Effector memory CD4-positive, alpha-beta T cell (primary cell): ENCODE data around the gene CRMP1.

ENCODE experiments used
- DNase-seq, 3 donors: peaks; one replicate each; pipeline ENCODE4 v3.0.0-alpha.2; 2020
- H3K27ac ChIP-seq: 2 replicates; pipeline ENCODE4 v1.7.0; 2013; ENCODE audit warnings: mild to moderate bottlenecking, low read length, moderate library complexity; ENCODE audit not compliant: insufficient read depth, poor library complexity, severe bottlenecking
- H3K27me3 ChIP-seq: replicated peaks from 2 replicates; pipeline ENCODE4 v1.7.0; 2013; ENCODE audit warnings: mild to moderate bottlenecking, low read length; ENCODE audit not compliant: insufficient read depth, control insufficient read depth, poor library complexity, severe bottlenecking
- H3K36me3 ChIP-seq: 2 replicates; pipeline ENCODE4 v1.7.0; 2013; ENCODE audit warnings: mild to moderate bottlenecking, low read length, moderate library complexity; ENCODE audit not compliant: control insufficient read depth, insufficient read depth
- H3K4me1 ChIP-seq: 2 replicates; pipeline ENCODE4 v1.7.0; 2013; ENCODE audit warnings: low read length, mild to moderate bottlenecking; ENCODE audit not compliant: control insufficient read depth, insufficient read depth, poor library complexity, severe bottlenecking
- H3K4me3 ChIP-seq: 2 replicates; pipeline ENCODE4 v1.7.0; 2013; ENCODE audit warnings: low read length, low read depth, mild to moderate bottlenecking; ENCODE audit not compliant: insufficient read depth, poor library complexity, severe bottlenecking
- H3K9me3 ChIP-seq: 2 replicates; pipeline ENCODE4 v1.7.0; 2013; ENCODE audit warnings: mild to moderate bottlenecking, low read length, moderate library complexity; ENCODE audit not compliant: control insufficient read depth

The CRMP1 gene

GRCh38 chr4:5890063-5890727, 2.7 kb downstream of the CRMP1 start:
- DNase-seq = no peak
- H3K27me3 ChIP-seq = peaks cover 33% of the 10 kb centered on the region

GRCh38 chr4:5889002-5889696, 3.7 kb downstream of the CRMP1 start:
- Histone ChIP-seq H3K27me3 (peaks cover 33% of the 10 kb centered on the region), H3K9me3 (no peaks in the 10 kb centered on the region), H3K4me3 (no peak overlapping the region), H3K27ac (no peak overlapping the region), H3K4me1 (peaks cover 2% of the 10 kb centered on the region), H3K36me3 (no peaks in the 10 kb centered on the region)
- DNase-seq = no peak

More at GRCh38 chr4:5890063-5890727, 2.7 kb downstream of the CRMP1 start:
- Histone ChIP-seq H3K27ac (no peak overlapping the region), H3K36me3 (no peaks in the 10 kb centered on the region), H3K9me3 (no peaks in the 10 kb centered on the region), H3K4me3 (no peak overlapping the region), H3K4me1 (peaks cover 2% of the 10 kb centered on the region)

GRCh38 chr4:5888222-5889001, 4.5 kb downstream of the CRMP1 start:
- Histone ChIP-seq H3K27me3 (peaks cover 37% of the 10 kb centered on the region), H3K4me3 (no peak overlapping the region), H3K27ac (no peak overlapping the region), H3K36me3 (no peaks in the 10 kb centered on the region), H3K9me3 (no peaks in the 10 kb centered on the region), H3K4me1 (peaks cover 2% of the 10 kb centered on the region)
- DNase-seq = no peak

- Histone ChIP-seq H3K36me3 (no peaks in the 10 kb centered on the region), H3K4me1 (peaks cover 2% of the 10 kb centered on the region), H3K9me3 (no peaks in the 10 kb centered on the region), H3K27me3 (peaks cover 37% of the 10 kb centered on the region), H3K4me3 (no peak overlapping the region), H3K27ac (no peak overlapping the region)
- DNase-seq = no peak
Observed at GRCh38 chr4:5887361-5888221, 5.3 kb downstream of the CRMP1 start.

- H3K9me3 ChIP-seq = no peaks in the 10 kb centered on the region
- peaks cover 33% of the 10 kb centered on the region for H3K27me3 ChIP-seq
- H3K27ac ChIP-seq = no peak overlapping the region
- no peak overlapping the region for H3K4me3 ChIP-seq
- DNase-seq = no peak
- peaks cover 2% of the 10 kb centered on the region for H3K4me1 ChIP-seq
- no peaks in the 10 kb centered on the region for H3K36me3 ChIP-seq
Observed at GRCh38 chr4:5887011-5887360, 5.9 kb downstream of the CRMP1 start.

- Histone ChIP-seq H3K4me1 (peaks cover 2% of the 10 kb centered on the region), H3K27me3 (peaks cover 25% of the 10 kb centered on the region), H3K9me3 (no peaks in the 10 kb centered on the region), H3K4me3 (no peak overlapping the region), H3K27ac (no peak overlapping the region), H3K36me3 (no peaks in the 10 kb centered on the region)
- no peak for DNase-seq
Observed at GRCh38 chr4:5885733-5886132, 7.2 kb downstream of the CRMP1 start.

GRCh38 chr4:5884796-5885195, 8.1 kb downstream of the CRMP1 start:
- Histone ChIP-seq H3K9me3 (no peaks in the 10 kb centered on the region), H3K36me3 (no peaks in the 10 kb centered on the region), H3K4me3 (no peak overlapping the region), H3K27me3 (peaks cover 20% of the 10 kb centered on the region), H3K27ac (no peak overlapping the region), H3K4me1 (peaks cover 2% of the 10 kb centered on the region)
- no peak for DNase-seq

GRCh38 chr4:5883916-5884315, 9.0 kb downstream of the CRMP1 start:
- no peaks in the 10 kb centered on the region for H3K9me3 ChIP-seq
- no peak for DNase-seq
- H3K27ac ChIP-seq = no peak overlapping the region
- H3K36me3 ChIP-seq = no peaks in the 10 kb centered on the region
- peaks cover 11% of the 10 kb centered on the region for H3K27me3 ChIP-seq
- H3K4me3 ChIP-seq = no peak overlapping the region
- H3K4me1 ChIP-seq = peaks cover 2% of the 10 kb centered on the region

GRCh38 chr4:5882947-5883346, 9.9 kb downstream of the CRMP1 start:
- H3K27me3 ChIP-seq = peaks cover 9% of the 10 kb centered on the region

More at GRCh38 chr4:5882947-5883346, 9.9 kb downstream of the CRMP1 start:
- Histone ChIP-seq H3K9me3 (no peaks in the 10 kb centered on the region), H3K27ac (no peak overlapping the region), H3K4me1 (peaks cover 2% of the 10 kb centered on the region), H3K36me3 (no peaks in the 10 kb centered on the region), H3K4me3 (no peak overlapping the region)
- DNase-seq = no peak
